Middle frontal gyrus (tissue), 1 donor: ENCODE results near the gene ARHGEF2.

ENCODE experiments used
- DNase-seq: peaks from one replicate; pipeline ENCODE4 v3.0.0-alpha.2; 2015; ENCODE audit warnings: low spot score; ENCODE audit errors: extremely low spot score

The ARHGEF2 gene

DNA sequence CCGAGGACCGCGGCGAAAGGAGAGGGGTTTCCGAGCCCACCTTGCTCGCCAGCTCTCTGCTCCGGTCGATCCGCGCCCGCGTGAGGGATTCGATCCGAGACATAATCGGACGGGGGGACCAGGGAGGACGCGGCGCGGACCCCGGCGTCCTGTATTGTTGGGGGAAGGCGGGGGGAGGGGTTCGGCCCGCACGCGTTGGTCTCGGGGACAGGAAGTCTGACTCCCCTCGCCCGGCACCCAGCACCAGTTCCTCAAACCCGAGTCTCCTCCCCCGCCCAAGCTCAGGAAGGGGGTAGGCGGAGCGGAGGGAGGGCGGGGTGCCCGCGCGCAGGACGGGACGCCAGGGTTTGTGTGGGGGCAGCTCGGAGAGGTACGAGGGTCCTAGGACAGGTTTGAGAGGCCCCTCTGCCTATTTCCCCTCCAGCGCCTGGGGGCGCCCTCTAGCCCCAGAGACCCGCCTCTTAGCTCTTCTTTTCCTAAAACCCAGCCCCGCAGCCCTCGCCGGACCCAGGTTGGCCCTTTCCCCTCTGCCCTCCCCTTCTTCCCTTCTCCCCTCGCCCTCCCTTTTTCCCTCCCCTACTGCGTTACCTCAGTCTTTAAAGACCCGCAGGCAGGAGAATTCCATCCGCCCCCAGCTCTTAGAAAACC lies at the start of gene ARHGEF2:
Gene ARHGEF2, minus strand, starts transcription at position 223 of the 648 bp plus-strand sequence. Its CDS starts 120 bp downstream, at position 103.
- DNase-seq, result no peak

DNA sequence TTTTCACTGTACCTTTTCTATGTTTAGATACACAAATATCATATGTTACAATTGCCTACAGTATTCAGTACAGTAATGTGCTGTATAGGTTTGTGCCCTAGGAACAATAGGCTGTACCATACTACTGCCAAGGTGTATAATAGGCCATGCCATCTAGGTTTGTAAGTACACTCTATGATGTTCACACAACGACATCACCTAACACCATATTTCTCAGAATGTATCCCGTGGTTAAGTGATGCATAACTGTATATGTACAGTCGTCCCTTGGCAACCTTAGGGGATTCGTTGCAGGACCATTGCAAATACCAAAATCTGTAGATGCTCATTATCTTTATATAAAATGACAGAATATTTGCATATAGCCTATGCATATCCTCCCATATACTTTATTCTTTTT lies 48.2 kb upstream of the ARHGEF2 start:
- DNase-seq, result no peak

DNA sequence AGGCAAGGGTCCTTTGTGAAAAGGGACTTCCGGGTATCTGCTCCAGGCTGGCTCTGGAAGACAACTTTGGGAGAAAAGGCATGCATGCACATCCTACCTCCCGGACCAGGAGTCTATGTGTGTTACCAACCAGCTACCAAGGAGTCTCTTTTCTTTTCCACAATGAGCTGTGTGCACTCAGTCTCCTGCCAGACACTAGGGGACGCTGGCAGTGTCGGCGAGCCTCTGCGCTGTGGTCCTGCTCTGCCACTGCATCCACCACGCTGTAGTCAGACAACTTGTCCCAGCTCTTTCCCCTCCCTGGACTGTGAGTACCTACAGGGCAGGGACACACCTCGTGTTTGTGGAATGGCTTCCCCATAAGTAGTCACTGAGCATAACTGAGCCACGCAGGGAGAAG lies 47.5 kb upstream of the ARHGEF2 start:
- no peak for DNase-seq

DNA sequence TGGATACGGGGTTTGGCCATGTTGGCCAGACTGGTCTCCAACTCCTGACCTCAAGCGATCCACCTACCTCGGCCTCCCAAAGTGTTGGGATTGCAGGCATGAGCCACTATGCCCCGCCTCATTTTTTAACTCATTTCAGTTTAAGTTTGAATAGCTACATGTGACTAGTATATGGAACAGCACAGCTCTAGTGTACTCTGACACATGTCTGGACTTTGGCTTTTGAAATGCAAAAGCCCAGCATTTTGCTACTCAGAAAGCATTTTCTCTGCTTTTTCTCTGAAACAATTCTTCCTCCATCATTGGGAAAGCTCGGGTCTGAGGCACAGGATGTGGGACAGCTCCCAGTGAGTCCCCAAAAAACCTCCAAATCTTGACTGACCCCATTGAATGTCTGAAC lies 46.5 kb upstream of the ARHGEF2 start:
- DNase-seq, result no peak

DNA sequence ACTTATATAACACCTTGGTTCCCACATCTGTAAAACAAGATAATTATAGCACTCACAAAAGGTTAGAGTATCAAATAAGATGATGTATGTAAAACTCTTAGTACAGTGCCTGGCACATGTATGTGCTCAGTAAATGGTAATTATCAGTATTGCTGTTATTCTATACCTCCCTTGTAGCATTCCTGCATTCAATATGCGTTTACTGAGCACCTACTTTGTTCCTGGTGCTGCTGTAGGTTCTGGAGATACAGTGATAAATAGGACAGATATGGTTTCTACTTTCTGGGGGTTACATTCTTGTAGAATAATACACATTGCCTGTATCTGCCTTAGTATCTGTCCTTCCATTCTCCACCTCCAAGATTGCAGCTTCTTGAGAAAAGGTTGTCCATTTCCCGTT lies 43.6 kb upstream of the ARHGEF2 start:
- no peak for DNase-seq

DNA sequence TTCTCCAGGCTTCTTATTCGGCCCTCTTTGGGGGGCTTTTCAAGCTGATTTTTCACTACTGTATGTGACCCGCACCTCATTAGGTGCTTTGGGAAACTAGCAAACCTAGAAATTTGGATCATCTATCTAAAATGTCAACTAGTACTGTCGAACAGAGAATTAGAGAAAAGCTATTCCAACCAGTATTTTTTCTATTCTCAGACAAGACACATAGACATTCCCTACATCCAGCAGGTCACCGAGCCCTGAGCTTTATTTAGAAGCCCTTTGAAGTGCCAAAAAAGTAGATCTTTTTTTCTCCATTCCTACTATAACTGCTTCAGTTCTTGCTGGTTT lies 42.7 kb upstream of the ARHGEF2 start:
- no peak for DNase-seq

DNA sequence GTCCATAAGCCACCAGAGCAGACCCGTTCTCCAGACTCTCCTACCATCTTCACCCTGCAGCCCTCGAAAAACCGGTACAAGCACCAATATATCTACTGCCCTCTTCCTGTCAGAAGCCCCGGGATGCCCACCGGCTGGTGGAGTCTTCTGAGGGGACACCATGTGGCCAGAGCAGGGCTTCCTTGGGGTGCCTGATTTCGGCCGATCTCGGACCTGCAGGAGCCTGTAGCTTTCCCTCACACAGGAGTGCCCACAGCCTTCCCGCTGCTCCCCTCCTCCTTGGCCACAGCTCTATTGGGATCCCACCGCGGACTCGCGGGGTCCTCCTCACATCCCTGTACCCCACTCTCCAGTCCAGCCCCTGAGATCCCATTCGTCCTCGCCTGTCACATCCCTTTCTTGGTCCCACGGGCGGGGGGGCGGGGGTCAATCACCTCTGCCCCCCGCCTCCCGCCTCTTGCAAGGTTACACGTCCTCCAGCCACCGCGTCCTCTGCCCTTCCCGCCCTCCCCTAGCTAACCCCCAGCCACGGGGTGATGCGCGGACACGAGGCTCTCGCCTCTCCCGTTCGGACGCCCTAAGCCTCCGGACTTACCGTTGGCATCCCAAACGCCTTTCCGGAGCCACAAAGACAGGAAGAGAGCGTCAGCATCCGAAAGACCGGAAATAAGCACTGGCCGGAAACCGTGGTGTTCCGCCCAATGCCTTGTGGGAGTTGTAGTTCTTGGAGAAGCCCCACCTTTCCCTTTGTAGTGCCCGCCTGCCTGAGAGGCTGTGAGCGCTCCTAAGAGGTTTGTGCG lies 42.1 kb upstream of the ARHGEF2 start, which contains the start of gene SSR2:
Gene SSR2, minus strand, starts transcription at position 659 of the 800 bp plus-strand sequence. CDS start 784 bp downstream, outside the sequence.
- peak; percentile 81 for DNase-seq

DNA sequence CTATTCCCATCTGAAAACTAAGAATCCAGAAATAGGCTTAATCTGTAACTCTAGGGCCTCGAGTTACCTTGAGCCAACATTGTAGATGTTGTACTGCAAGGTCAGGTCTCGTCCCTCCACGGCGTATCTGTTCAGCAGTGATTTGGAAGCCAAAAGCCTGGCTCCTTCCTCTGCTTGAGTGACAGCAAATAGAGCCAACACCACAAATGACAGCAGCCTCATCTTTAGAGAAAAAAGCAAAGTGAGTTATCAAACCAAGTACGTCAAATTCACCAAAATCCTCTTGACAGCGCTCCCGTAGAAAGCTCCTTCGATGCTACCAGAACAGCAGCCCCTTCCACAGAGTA lies 41.6 kb upstream of the ARHGEF2 start:
- no peak for DNase-seq

DNA sequence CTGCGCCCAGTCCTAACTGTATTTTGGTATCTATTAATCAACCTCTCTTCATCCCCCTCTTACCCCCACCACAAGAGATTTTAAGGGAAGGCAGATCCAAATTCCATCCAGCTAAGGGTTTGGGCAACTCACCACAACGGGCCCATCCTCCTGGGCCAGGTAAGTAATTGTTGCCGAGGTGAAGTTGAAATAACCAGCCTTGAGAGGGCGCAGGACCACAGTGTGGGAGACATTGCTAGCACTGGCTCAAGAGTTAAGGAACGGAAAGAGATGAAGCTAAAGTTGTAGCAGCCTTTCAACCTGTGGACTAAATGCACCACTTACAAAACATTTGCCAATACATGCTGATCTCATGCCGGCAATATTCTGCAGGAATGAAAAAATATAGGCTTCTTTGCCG lies 36.5 kb upstream of the ARHGEF2 start:
- no peak for DNase-seq

DNA sequence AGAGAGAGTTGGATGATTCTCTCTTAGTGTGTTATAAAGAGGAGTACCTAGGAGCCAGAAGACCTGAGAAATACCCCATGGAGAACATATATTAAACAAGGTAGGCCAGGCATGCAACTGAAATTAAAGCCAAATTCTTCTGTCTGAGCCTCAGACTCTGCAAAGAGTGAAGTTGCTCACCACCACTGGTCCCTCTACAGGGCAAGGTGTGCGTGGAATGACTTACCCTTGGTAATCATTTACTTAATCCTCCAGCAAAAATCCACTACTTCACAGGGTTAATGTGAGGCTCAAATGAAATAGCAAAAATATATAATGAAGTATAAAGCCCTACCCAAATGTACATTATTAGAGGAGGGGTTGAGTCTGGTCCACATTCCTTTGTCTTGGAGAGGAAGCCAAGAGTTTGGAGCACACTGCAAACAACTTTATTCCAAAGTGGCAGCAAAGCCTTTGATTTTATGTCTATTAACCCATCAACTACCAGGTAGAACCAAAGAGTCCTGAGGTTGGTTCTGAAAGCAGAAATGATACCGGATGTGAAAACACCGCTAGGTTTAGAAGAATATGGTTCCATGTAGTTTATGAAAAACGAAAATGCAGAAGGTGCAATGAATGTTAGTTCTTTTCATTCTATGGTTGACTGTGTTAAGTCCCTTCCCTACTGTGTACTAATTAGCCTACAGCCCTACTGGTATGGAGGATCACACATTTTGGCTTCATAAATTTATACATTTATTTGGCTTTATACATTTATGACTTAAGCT lies 33.9 kb upstream of the ARHGEF2 start:
- no peak for DNase-seq

DNA sequence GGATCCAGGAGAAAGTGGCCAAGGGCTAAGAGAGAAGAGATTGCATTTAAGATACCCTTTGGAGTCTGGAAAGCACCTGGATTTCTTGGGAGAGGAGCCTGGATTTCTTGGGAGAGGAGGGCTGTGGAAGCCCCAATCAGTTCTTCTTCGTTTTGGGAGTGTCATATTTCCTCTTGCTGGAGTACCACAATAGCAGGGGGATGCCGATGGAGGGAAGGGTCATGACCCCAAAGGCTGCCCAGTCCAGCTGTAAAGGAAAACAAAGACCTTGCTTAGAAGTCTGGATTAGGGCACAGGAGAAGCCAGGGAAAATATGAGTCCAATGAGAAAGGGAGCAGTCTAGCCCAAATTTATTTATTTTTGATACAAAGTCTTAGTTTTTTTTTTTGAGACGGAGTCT lies 31.1 kb upstream of the ARHGEF2 start:
- DNase-seq, result no peak

DNA sequence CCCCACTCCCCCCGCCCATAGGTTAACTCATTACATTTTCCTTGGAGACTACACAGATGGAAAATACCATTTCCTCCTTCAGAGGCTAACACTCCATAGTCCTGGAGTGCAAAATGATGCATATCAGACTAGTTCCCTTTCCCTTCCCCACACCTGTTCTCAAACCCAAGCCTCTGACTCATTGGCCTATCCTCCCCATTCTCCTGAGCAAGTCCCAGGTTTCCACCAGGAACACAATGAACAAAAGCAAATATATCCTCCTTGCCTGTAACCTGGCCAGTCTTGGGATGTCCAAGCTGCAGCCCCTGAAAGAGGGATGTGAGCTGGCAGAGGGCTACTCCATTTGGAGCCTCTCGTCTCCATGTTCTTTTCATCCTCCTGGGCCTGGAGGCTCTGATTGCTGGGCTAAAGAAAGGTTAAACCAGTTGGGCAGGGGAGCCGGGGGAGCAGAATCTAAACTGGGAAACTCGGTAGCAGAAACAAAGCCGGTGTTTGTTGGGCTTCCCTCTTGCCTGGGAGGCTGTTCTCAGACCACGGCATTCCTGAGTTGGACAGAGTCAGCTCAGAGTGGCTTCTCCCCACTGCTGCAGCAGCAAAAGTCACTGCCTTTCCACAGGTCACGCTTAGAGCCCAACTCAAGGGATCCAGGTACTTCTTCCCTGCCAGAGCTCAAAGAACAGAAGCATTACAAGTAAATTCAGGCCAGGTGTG lies 28.5 kb upstream of the ARHGEF2 start:
- no peak for DNase-seq

DNA sequence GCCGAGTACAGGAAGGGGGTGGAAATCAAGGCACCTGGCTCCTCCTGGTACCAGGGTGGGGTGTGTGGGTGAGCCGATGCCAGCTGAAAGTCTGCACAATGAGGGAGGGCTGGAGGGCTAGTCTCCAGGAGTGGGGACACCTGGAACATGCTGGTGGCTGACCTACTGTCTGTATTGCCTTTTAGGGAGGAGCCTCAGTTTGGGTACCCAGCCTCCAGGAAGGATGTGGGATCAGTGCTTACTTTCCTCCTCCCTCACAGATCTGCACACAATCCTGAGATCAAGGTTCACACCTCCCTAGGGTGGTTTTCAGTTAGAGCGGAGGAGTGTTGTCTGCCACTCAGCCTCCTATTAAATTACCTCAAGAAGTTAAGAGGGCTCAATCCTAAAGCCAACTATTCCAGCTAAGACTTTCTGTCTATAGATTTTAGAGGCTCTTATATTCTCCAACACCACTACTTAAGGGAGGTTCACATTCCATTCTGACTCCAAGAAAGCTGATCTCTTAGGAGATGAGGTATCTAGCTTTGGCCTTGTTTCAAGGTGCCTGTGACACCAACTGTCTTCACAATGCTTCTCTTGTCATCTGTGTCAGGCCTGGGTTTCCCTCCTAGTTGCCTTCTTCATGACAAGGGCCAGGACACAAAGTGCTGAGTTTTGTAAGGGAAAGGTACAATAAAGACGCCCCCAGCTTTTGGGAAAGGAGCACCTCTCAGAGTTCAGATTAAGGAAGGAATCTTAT lies 26.7 kb upstream of the ARHGEF2 start:
- DNase-seq, result no peak

DNA sequence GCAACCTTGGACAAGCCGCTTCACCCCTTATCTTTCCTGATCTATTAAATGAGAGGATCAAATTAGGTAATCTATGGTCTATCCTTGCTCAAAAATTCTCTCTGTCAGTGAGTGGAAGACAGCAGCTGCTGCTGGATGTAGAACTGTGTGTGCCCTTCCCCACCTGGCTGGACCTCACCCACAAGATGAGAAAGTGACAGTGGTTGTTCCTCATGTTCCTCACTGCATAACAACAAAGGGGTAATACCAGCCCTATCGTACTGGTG lies 25.5 kb upstream of the ARHGEF2 start:
- no peak for DNase-seq

DNA sequence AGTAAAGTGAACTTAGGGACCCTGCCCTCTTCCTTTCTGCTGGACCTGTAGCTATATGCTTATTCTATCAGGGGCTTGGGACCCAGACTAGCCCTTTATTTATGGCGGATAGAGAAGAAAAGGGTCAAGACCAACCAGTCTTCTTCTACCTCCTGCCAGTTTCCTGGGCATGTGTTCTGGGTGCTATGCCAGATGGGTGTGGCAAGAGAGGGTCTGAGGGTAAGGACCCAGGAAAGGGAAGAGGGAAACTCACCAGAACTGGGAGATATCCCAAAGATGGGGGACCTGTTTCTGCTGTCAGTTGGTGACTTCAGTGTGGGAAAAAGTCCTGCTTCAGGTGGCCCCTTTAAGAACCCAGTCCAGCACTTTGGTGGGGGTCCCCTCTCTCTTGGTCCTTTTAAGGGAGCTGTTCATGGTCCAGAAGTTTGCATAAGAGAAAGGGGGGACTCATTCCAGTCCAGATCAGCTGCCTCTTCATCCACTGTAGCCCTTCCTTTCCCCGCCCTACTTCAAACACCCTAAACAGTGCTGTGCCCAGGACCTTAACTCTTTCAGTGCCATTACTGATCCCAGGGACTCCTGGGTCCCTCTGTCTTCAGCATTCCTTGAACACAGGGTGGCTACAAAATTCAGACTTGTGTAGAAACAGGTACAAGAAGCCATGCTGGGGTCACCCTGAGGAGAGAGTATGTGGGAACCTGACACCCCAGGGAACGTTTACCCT lies 24.0 kb upstream of the ARHGEF2 start:
- DNase-seq, result no peak

DNA sequence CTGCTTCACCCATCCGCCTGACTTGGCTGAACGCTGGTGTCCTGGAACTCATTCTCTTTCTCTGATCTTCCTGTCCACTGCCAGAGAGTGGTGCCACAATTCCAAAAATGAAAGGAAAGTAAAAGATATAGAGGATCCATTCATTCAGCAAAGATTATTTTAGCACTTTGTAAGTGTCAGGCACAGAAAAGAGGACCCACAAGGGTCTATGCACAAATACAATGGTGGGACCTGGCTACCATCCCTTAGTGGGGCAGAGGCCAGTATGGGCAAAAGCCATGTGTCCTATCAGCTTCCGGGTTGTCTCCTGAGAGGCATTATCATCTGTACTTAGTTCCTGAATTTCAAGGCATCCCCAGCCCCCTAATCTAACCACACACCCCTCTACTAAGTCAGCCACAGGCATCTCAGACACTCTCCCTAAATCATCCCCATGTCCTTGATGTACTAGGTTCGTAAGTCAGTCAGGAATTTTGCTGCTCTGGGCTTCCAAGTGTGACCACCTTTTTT lies 23.4 kb upstream of the ARHGEF2 start:
- DNase-seq, result no peak

DNA sequence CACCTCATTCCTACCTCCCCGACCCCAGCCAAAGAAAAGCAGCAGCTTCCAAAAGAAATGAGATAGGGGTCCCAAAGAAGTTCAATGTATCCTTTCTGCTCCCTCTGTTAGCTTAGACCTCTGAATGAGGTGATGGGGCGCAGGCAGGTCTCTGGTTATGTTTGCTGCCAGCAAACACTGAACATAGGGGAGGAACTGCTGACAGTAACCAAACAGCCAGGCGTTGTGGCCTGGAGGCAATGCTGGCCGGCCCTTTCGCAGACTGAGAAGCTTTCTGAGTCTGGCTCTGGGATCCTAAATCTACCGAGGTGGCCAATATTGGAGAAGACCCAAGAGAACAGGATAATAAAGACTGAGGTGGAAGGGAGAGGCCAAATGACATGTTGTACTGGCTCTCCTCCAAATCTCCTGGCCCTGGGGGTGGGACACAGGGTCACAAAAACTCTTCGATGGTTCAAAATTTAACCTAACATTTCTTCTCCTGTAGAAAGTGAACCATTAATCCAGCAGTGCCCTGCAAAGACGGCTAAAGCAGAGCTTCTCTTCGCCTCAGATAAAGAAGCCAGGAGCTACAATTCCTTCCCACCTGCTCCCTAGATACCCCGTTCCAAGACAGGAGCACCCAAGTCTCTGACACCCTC lies 22.8 kb upstream of the ARHGEF2 start:
- DNase-seq, result no peak

DNA sequence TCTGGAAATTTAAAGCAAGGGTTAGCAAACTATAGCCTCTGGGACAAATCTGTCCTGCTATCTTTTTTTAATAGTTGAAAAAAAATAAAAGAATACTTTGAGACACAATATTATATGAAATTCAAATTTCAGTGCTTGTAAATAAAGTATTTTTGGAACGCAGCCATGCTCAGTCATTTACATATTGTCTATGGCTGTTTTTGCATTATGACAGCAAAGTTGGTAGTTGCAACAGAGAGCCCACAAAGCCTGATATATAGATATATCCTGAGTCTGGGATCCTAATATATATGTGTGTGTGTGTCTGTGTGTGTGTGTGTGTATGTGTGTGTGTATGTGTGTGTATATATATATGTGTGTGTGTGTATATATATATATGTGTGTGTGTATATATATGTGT lies 21.6 kb upstream of the ARHGEF2 start:
- DNase-seq, result no peak

DNA sequence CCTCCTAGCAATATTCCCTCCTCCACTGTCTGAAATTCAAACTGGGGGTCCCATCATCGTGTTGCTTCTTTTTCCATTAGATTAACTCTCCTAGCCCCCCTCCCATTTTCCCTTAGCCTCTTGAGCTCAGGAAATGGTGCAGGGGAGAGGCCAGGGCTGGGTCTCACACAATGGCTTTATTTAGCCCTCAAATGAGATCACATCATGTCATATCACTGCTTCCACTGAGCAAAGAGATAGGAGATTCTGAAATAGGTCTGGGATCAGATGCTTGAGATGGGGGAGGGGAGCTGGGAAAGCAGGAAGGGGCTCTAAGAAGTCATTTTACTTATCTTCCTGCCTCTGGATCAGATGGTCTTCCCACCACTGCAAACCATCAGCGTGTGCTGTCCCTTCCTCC lies 17.8 kb upstream of the ARHGEF2 start:
- no peak for DNase-seq

DNA sequence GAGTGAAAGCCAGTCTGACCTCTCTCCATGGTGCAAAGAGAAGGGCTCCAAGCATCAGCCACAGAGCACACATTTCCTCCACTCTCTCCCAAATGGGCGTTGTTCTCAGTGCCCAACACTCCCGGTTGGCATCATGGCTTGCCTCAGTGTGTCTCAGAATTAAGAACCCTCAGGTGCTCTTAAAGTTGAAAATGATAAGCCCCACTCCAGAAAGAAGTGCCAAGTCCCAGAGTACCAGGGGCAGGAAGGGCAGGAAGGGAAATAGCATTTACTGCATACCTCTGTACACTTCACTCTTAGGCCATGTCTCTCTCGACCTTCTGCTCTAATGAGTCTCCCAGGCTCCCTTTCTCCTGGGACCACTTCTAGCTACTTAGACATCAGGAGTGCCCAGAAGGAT lies 15.2 kb upstream of the ARHGEF2 start:
- DNase-seq, result no peak
